Astrocyte (in vitro differentiated cells and primary cell): Measurements from ENCODE around the gene PPARG.

Experiments
- EZH2 ChIP-seq: IDR thresholded peaks from 2 replicates; pipeline ENCODE4 v1.6.1; 2012; ENCODE audit warnings: mild to moderate bottlenecking, low read length, inconsistent platforms; ENCODE audit not compliant: insufficient read depth
- TF ChIP-seq, protein P1 (sequence below): IDR thresholded peaks from 2 replicates; pipeline ENCODE4 v1.5.1; 2011; ENCODE audit warnings: low read depth, mild to moderate bottlenecking, inconsistent platforms, low read length, moderate library complexity; ENCODE audit not compliant: insufficient read depth

DNA sequence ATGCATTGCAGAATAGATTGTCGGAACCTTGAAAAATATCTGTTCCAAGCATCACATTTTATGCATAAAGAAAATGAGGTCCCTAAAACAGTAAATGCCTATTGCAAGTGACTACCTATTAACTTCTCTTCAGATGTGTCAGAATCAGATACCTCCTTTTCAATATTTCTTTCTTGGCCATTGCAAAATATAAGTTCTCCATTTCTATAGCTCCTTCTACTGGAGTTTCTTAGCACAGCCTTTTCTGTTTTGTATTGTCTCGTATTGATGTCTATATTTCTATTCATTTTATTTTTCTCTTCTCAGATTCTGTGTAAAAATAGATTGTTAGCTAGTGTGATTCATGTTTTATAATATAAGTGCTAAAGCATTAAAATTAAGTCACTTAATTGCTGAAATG is 63.4 kb downstream of the PPARG start:
- TF ChIP-seq, protein P1, sequence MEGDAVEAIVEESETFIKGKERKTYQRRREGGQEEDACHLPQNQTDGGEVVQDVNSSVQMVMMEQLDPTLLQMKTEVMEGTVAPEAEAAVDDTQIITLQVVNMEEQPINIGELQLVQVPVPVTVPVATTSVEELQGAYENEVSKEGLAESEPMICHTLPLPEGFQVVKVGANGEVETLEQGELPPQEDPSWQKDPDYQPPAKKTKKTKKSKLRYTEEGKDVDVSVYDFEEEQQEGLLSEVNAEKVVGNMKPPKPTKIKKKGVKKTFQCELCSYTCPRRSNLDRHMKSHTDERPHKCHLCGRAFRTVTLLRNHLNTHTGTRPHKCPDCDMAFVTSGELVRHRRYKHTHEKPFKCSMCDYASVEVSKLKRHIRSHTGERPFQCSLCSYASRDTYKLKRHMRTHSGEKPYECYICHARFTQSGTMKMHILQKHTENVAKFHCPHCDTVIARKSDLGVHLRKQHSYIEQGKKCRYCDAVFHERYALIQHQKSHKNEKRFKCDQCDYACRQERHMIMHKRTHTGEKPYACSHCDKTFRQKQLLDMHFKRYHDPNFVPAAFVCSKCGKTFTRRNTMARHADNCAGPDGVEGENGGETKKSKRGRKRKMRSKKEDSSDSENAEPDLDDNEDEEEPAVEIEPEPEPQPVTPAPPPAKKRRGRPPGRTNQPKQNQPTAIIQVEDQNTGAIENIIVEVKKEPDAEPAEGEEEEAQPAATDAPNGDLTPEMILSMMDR, result no peak
- no peak for TF ChIP-seq EZH2
